T-helper 1 cell (primary cell): ENCODE data around the gene KCNJ2.

Experiments used
- DNase-seq, 5 donors: peaks; one replicate each; pipeline ENCODE4 v3.0.0-alpha.2; 2012 to 2020

KCNJ2 gene

GRCh38 chr17:70159980-70160379 lies 9.4 kb upstream of the KCNJ2 start:
- DNase-seq, result no peak

- no peak for DNase-seq
These were observed 7.8 kb upstream of the KCNJ2 start for GRCh38 chr17:70161519-70161918.

- DNase-seq, result no peak
These were observed 3.9 kb upstream of the KCNJ2 start for GRCh38 chr17:70165383-70165782.

GRCh38 chr17:70166615-70167014 lies 2.7 kb upstream of the KCNJ2 start:
- no peak for DNase-seq

- peak in 1 of 5 donors; percentile 22 for DNase-seq
These were observed 1.0 kb upstream of the KCNJ2 start for GRCh38 chr17:70168044-70168976.

- no peak for DNase-seq
These were observed 621 bp downstream of the KCNJ2 start for GRCh38 chr17:70169709-70170597.

- DNase-seq, result no peak
These were observed 1.8 kb downstream of the KCNJ2 start for GRCh38 chr17:70171159-70171558.

GRCh38 chr17:70172449-70172848 lies 3.1 kb downstream of the KCNJ2 start:
- DNase-seq, result no peak

- no peak for DNase-seq
These were observed 3.6 kb downstream of the KCNJ2 start for GRCh38 chr17:70172923-70173322.

- no peak for DNase-seq
These were observed 4.3 kb downstream of the KCNJ2 start for GRCh38 chr17:70173681-70174080.

- DNase-seq, result no peak
These were observed 12.0 kb downstream of the KCNJ2 start for GRCh38 chr17:70181376-70181775.

- DNase-seq, result no peak
These were observed 12.5 kb downstream of the KCNJ2 start for GRCh38 chr17:70181866-70182265.

- DNase-seq, result no peak
These were observed 14.2 kb downstream of the KCNJ2 start for GRCh38 chr17:70183508-70183907.

- DNase-seq, result no peak
These were observed 14.9 kb downstream of the KCNJ2 start for GRCh38 chr17:70184207-70184606.

GRCh38 chr17:70184770-70185169 lies 15.4 kb downstream of the KCNJ2 start:
- no peak for DNase-seq

GRCh38 chr17:70185285-70185684 lies 16.0 kb downstream of the KCNJ2 start:
- DNase-seq, result no peak

GRCh38 chr17:70187383-70187782 lies 18.1 kb downstream of the KCNJ2 start:
- no peak for DNase-seq

- DNase-seq, result no peak
These were observed 21.9 kb downstream of the KCNJ2 start for GRCh38 chr17:70190959-70191805.

- no peak for DNase-seq
These were observed 25.8 kb downstream of the KCNJ2 start for GRCh38 chr17:70195091-70195490.

GRCh38 chr17:70201872-70202419 lies 32.6 kb downstream of the KCNJ2 start:
- DNase-seq, result no peak

GRCh38 chr17:70202840-70203239 lies 33.5 kb downstream of the KCNJ2 start:
- no peak for DNase-seq

GRCh38 chr17:70204431-70204830 lies 35.1 kb downstream of the KCNJ2 start:
- DNase-seq, result no peak
